ENCODE measurements around the gene LIN37. TPM values are rescaled to one million over a fixed set of nuclear protein-coding genes. Genes with fewer than 3 reads are reported as not detected.

The LIN37 gene
- total RNA-seq, 1 experiment from 2014 or later, result 6.4 TPM

DNA sequence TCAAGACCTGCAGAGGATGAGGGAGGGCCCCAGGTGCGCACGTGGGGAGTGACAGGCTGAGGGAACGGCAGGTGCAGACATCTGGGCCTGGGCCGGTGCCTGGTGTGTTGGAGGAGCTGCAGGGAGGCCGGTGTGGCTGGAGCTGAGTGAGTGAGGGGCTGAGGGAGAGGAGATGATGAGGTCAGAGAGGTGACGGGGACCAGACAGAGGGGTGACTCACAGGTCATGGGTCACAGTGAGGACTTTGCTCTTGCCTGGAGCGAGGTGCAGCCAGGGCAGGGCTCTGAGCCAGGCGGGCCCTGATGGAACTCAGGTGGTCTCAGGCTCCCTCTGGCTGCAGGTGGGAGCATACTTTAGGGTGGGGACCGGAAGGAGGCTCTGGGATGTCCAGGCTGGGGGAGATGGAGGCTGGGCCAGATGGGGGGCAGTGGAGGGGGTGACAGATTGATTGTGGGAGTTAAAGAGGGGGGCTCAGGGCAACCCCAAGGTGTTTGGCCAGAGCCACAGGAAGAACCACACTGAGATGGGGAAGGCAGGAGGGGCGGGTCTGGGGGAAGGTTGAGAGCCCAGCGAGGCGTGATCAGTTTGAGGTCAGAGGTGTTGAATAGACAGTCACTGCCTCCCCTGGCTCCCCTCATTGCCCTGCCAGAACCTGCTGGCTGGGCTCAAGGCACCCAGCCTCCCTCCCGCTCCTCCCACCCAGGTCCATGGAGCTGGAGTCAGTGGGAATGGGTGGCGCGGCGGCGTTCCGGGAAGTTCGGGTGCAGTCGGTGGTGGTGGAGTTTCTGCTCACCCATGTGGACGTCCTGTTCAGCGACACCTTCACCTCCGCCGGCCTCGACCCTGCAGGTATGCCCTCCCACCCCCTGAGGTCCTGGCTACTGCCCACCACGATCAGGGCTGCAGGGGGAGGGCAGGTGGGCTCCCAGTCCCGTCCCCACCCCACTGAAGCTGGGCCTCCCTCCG, 35.4 kb downstream of the LIN37 start:
- peaks cover 29% of the 10 kb centered on the region for H3K4me1 Mint-ChIP-seq
- DNase-seq (ENCODE audit: low spot score), result peak; percentile 64
- peak overlapping the region; percentile 65 for H3K4me3 Mint-ChIP-seq
- no peak for TF ChIP-seq FOXJ3 (CRISPR knock-in tag; IDR thresholded peaks at IDR 0.05; ENCODE audit: borderline replicate concordance)
- TF ChIP-seq, protein P1, sequence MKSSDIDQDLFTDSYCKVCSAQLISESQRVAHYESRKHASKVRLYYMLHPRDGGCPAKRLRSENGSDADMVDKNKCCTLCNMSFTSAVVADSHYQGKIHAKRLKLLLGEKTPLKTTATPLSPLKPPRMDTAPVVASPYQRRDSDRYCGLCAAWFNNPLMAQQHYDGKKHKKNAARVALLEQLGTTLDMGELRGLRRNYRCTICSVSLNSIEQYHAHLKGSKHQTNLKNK (CRISPR knock-in tag; IDR thresholded peaks at IDR 0.05), result no peak
- no peak for TF ChIP-seq IRF2 (CRISPR knock-in tag; IDR thresholded peaks at IDR 0.05; ENCODE audit: borderline replicate concordance, low read depth)
- no peak for TF ChIP-seq PRRX2 (CRISPR knock-in tag; IDR thresholded peaks at IDR 0.05)
- ChIA-PET CTCF (interaction anchor here (0.6 to 2.8 kb wide), 55 partner anchors 8 to 327 kb away, joined by 3 to 41 read pairs (median 7); partner anchors contain the start of genes APLP1, ARHGAP33, HAUS5 and HSPB6), POLR2A (interaction anchor here (0.7 to 1.6 kb wide), 7 partner anchors 26 to 226 kb away, joined by 3 to 10 read pairs (median 3); partner anchors contain the start of genes COX6B1, HSPB6, IGFLR1 and PROSER3)
- H3K27ac Mint-ChIP-seq, result peak overlapping the region; percentile 5; the same call in 1 of the 2 replicates
- ATAC-seq, result peak; percentile 39
- no peaks in the 10 kb centered on the region for H3K27me3 Mint-ChIP-seq (ENCODE audit: low read depth)
- H3K36me3 Mint-ChIP-seq, result no peaks in the 10 kb centered on the region
- no peaks in the 10 kb centered on the region for H3K9me3 Mint-ChIP-seq

DNA sequence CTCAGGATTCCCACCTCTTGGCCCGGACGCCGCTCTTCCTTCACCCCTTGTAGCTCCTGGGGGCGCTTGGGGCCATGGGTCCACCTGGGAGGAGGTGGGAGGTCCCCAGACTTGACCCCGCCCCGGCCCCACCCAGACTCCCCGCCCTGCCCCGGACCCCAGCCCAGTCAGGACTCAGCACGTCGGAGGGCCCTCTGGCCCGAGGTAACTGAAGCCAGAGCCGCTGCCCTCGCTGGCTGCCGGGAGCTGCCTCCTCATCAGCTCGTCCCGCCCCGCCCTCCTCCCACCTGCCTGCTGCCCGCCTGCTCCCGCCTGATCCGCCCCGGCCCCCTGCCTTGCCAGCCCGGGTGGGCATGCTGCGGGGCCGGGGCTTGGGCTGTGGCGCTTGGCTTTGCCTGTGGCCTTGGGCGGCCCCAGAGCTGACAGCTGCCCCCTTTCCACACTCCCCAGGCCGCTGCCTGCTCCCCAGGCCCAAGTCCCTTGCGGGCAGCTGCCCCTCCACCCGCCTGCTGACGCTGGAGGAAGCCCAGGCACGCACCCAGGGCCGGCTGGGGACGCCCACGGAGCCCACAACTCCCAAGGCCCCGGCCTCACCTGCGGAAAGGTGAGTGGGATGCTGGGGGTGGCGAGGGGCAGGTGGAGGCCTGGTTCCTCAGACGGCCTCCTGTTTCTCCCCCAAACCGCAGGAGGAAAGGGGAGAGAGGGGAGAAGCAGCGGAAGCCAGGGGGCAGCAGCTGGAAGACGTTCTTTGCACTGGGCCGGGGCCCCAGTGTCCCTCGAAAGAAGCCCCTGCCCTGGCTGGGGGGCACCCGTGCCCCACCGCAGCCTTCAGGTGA, 36.3 kb downstream of the LIN37 start:
- Mint-ChIP-seq H3K36me3 (no peaks in the 10 kb centered on the region), H3K4me3 (peak overlapping the region; percentile 65), H3K4me1 (peaks cover 29% of the 10 kb centered on the region), H3K27me3 (ENCODE audit: low read depth) (no peaks in the 10 kb centered on the region), H3K27ac (no peak overlapping the region), H3K9me3 (no peaks in the 10 kb centered on the region)
- peak; percentile 91 for DNase-seq (ENCODE audit: low spot score)
- ChIA-PET POLR2A (interaction anchor here (0.7 to 1.6 kb wide), 9 partner anchors 27 to 227 kb away, joined by 3 to 10 read pairs (median 3); partner anchors contain the start of genes COX6B1, HSPB6, IGFLR1 and PROSER3), CTCF (interaction anchor here (0.6 to 2.8 kb wide), 60 partner anchors 9 to 326 kb away, joined by 3 to 41 read pairs (median 6); partner anchors contain the start of genes APLP1, ARHGAP33, HAUS5 and HSPB6)
- ATAC-seq, result peak; percentile 91
- no peak for TF ChIP-seq JUN (CRISPR knock-in tag; IDR thresholded peaks at IDR 0.05)
- TF ChIP-seq TP53 (CRISPR knock-in tag; IDR thresholded peaks at IDR 0.05), result 0 out of 2 replicates have a peak, but pooled peaks have one; percentile 35
- TF ChIP-seq NR3C1 (CRISPR knock-in tag; conservative IDR thresholded peaks at IDR 0.05; ENCODE audit: low read depth), result 0 out of 2 replicates have a peak, but pooled peaks have one; percentile 61
- TF ChIP-seq CBFB (CRISPR knock-in tag; IDR thresholded peaks at IDR 0.05; ENCODE audit: low read depth), result no peak
- TF ChIP-seq, protein P2, sequence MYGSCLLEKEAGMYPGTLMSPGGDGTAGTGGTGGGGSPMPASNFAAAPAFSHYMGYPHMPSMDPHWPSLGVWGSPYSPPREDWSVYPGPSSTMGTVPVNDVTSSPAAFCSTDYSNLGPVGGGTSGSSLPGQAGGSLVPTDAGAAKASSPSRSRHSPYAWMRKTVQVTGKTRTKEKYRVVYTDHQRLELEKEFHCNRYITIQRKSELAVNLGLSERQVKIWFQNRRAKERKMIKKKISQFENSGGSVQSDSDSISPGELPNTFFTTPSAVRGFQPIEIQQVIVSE (CRISPR knock-in tag; IDR thresholded peaks at IDR 0.05; ENCODE audit: borderline replicate concordance), result no peak
- TF ChIP-seq, protein P3, sequence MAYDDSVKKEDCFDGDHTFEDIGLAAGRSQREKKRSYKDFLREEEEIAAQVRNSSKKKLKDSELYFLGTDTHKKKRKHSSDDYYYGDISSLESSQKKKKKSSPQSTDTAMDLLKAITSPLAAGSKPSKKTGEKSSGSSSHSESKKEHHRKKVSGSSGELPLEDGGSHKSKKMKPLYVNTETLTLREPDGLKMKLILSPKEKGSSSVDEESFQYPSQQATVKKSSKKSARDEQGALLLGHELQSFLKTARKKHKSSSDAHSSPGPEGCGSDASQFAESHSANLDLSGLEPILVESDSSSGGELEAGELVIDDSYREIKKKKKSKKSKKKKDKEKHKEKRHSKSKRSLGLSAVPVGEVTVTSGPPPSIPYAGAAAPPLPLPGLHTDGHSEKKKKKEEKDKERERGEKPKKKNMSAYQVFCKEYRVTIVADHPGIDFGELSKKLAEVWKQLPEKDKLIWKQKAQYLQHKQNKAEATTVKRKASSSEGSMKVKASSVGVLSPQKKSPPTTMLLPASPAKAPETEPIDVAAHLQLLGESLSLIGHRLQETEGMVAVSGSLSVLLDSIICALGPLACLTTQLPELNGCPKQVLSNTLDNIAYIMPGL (CRISPR knock-in tag; IDR thresholded peaks at IDR 0.05), result peak; percentile 74
- TF ChIP-seq ZNF423 (CRISPR knock-in tag; IDR thresholded peaks at IDR 0.05), result peak; percentile 57; the same call in 1 of the 2 replicates
- TF ChIP-seq, protein P4, sequence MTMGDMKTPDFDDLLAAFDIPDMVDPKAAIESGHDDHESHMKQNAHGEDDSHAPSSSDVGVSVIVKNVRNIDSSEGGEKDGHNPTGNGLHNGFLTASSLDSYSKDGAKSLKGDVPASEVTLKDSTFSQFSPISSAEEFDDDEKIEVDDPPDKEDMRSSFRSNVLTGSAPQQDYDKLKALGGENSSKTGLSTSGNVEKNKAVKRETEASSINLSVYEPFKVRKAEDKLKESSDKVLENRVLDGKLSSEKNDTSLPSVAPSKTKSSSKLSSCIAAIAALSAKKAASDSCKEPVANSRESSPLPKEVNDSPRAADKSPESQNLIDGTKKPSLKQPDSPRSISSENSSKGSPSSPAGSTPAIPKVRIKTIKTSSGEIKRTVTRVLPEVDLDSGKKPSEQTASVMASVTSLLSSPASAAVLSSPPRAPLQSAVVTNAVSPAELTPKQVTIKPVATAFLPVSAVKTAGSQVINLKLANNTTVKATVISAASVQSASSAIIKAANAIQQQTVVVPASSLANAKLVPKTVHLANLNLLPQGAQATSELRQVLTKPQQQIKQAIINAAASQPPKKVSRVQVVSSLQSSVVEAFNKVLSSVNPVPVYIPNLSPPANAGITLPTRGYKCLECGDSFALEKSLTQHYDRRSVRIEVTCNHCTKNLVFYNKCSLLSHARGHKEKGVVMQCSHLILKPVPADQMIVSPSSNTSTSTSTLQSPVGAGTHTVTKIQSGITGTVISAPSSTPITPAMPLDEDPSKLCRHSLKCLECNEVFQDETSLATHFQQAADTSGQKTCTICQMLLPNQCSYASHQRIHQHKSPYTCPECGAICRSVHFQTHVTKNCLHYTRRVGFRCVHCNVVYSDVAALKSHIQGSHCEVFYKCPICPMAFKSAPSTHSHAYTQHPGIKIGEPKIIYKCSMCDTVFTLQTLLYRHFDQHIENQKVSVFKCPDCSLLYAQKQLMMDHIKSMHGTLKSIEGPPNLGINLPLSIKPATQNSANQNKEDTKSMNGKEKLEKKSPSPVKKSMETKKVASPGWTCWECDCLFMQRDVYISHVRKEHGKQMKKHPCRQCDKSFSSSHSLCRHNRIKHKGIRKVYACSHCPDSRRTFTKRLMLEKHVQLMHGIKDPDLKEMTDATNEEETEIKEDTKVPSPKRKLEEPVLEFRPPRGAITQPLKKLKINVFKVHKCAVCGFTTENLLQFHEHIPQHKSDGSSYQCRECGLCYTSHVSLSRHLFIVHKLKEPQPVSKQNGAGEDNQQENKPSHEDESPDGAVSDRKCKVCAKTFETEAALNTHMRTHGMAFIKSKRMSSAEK (CRISPR knock-in tag; IDR thresholded peaks at IDR 0.05; ENCODE audit: borderline replicate concordance), result no peak
- no peak for TF ChIP-seq ZNF317 (CRISPR knock-in tag; IDR thresholded peaks at IDR 0.05; ENCODE audit: borderline replicate concordance, low read depth)
- no peak for TF ChIP-seq ATF1 (CRISPR knock-in tag; IDR thresholded peaks at IDR 0.05)
- no peak for TF ChIP-seq JAZF1 (CRISPR knock-in tag; IDR thresholded peaks at IDR 0.05)
- TF ChIP-seq NR2C2 (CRISPR knock-in tag; IDR thresholded peaks at IDR 0.05), result no peak
- TF ChIP-seq, protein P5, sequence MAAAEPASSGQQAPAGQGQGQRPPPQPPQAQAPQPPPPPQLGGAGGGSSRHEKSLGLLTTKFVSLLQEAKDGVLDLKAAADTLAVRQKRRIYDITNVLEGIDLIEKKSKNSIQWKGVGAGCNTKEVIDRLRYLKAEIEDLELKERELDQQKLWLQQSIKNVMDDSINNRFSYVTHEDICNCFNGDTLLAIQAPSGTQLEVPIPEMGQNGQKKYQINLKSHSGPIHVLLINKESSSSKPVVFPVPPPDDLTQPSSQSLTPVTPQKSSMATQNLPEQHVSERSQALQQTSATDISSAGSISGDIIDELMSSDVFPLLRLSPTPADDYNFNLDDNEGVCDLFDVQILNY (CRISPR knock-in tag; IDR thresholded peaks at IDR 0.05), result 0 out of 2 replicates have a peak, but pooled peaks have one; percentile 40
- TF ChIP-seq ZNF263 (CRISPR knock-in tag; IDR thresholded peaks at IDR 0.05; ENCODE audit: low read depth), result peak; percentile 65; the same call in 1 of the 2 replicates
- no peak for TF ChIP-seq HMGA2 (CRISPR knock-in tag; IDR thresholded peaks at IDR 0.05)
- TF ChIP-seq, protein P6, sequence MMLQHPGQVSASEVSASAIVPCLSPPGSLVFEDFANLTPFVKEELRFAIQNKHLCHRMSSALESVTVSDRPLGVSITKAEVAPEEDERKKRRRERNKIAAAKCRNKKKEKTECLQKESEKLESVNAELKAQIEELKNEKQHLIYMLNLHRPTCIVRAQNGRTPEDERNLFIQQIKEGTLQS (CRISPR knock-in tag; conservative IDR thresholded peaks at IDR 0.05), result no peak
- TF ChIP-seq, protein P7, sequence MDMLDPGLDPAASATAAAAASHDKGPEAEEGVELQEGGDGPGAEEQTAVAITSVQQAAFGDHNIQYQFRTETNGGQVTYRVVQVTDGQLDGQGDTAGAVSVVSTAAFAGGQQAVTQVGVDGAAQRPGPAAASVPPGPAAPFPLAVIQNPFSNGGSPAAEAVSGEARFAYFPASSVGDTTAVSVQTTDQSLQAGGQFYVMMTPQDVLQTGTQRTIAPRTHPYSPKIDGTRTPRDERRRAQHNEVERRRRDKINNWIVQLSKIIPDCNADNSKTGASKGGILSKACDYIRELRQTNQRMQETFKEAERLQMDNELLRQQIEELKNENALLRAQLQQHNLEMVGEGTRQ (CRISPR knock-in tag; IDR thresholded peaks at IDR 0.05), result no peak; the same call in 1 of the 2 replicates
